ENCODE results near the gene GLG1. TPM values are rescaled to one million over a fixed set of nuclear protein-coding genes. Genes with fewer than 3 reads are reported as not detected.

Gene GLG1
- total RNA-seq, 1 experiment from 2014 or later, result 78.4 TPM

DNA sequence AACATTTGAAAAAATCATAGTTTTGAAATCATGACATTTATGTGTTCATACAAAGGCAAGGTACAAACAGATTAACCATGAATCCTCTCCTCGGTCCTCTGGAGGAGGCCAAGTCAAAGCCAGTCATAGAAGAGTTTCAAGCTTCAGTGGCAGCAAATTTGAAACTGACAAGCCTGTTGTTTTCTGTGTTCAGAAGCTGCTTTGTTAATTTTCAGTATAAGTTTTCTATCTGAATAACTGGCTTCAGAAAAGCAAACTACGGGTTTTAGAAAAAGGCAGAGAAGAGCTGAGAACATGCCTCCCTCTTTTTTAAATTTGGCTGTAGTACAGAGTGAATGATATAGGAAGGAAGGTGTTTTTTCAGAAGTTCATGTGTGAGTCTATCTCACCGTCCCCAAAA, 106.0 kb downstream of the GLG1 start:
- DNase-seq (ENCODE audit: low spot score), result peak; percentile 33
- in situ Hi-C loops (cut with HindIII; ENCODE audit: low sequenced_read_pairs), result no loop called here

DNA sequence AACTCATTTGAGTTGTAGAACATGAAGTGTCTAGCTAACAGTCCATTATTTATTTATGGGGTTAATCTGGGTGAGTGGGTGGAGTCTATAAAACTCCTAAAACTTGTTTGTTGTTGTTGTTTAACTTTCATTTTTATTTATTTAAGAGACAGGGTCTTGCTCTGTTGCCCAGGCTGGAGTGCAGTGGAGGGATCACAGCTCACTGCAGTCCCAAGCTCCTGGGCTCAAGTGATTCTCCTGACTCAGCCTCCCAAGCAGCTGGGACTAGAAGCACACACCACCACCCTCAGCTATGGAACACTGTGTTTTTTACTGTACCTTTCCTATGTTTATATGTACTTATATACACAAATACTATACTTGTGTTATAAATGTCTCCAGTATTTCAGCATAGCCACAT, 107.8 kb downstream of the GLG1 start:
- in situ Hi-C loops (cut with HindIII; ENCODE audit: low sequenced_read_pairs), result no loop called here

DNA sequence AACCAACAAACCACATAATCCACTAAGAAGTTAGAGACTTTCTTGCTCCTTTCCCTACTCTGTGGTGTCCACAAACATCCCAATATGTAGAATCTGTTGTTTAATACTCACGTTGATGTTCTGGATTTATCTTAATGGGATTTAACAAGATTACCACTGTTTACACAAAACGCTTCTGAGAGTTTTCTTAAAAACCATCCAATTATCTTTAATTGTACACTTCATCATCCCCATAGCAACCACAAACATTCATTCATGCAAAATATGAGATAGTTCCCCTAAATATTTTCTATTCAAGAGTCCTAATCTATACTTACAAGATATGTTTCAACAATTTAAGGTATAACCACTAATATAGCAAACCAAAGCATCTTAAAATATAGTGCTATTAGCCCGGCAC, 109.2 kb downstream of the GLG1 start:
- in situ Hi-C loops (cut with HindIII; ENCODE audit: low sequenced_read_pairs), result no loop called here
- DNase-seq (ENCODE audit: low spot score), result no peak

More for the DNA sequence above, 107.8 kb downstream of the GLG1 start:
- DNase-seq (ENCODE audit: low spot score), result no peak

DNA sequence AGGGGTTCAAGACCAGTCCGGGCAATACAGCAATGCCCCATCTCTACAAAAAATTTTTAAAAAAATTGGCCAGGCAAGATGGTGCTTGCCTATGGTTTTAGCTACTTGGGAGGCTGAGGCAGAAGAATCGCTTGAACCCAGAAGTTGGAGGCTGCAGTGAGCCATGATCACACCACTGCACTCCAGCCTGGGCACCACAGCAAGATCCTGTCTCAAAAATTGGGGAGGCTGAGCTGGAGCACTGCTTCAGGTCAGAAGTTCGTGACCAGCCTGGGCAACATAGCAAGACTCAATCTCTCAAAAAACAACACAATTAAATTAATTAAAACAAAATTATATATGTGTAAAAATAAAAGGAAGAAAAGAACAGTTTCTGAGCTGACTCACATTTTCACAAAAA, 110.9 kb downstream of the GLG1 start:
- DNase-seq (ENCODE audit: low spot score), result no peak
- in situ Hi-C loops (cut with HindIII; ENCODE audit: low sequenced_read_pairs), result no loop called here

DNA sequence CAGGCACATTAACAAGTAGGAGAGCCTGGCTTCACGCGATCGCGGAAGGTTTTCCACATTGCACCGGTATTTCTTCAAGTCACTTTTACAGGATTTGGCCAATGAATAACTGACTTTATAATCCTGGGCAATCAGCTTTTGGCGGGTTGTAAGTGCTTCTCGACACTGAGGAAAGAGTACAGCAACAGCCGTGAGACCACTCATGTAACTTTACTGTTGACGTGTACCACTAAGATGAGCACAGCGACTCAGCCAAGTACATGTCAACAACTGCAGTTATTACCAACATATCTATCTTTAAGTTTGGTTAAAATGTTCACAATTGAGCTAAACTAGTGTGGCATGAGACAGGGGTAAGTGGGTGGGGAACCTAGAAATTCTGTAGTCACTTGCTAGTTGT, 113.9 kb downstream of the GLG1 start:
- in situ Hi-C loops (cut with HindIII; ENCODE audit: low sequenced_read_pairs), result no loop called here
- DNase-seq (ENCODE audit: low spot score), result no peak

DNA sequence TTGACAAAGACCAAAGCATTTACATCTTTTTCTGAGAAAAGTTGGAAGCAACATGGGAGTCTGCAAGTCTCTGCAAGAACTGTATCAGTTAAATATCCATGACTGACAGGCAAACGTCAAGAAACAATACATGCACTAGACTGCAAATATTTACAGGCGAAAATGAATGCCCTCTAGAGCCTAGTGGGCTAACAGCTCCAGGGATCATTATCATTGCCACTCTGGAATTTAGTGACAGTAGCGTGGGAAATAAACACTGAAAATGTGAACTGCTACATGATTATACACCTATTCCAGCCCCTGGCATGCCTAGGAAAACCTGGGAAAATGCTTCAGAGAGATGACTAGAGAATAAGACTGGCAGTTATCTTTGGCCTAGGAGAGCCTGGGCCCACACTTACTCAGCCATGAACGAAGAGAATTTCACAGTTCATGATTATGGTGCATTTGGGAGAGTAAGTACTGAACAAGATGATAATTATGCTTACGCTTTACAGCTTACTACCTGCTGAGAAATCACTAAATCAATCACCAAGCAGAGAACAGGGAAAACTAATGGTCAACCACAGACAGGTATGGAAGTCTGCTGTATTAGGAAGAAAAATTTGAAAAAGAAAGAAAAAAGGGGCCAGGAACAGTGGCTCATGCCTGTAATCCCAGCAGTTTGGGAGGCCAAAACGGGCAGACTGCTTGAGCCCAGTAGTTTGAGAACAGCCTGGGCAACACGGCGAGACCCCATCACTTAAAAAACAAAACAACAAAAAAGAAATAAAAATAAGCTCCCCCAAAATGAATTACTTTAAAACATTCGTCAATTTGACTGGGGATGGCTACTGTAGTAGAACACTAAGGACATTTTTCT, 119.0 kb downstream of the GLG1 start:
- DNase-seq (ENCODE audit: low spot score), result no peak

DNA sequence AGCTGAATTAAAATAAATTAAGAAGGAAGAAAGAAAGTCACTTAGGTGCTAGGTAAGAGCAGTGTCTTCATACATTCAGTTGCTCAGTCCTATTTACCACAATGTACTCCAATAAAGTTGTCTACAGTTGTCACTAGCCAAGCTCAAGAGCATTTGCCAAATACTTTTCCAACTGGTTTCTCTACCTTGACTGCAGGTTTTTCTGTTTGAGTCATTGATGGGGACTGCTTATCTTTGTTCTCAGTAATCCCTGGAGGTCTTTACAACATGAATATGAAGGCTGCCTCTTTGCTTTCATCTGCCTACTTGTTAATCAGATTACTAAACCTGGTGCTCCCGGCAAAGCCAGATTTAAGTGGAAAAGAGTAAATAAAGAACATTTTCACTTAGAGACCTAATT, 121.0 kb downstream of the GLG1 start:
- in situ Hi-C loops (cut with HindIII; ENCODE audit: low sequenced_read_pairs), result no loop called here
- no peak for DNase-seq (ENCODE audit: low spot score)

More for the DNA sequence above, 119.0 kb downstream of the GLG1 start:
- in situ Hi-C loops (cut with HindIII; ENCODE audit: low sequenced_read_pairs), result no loop called here

DNA sequence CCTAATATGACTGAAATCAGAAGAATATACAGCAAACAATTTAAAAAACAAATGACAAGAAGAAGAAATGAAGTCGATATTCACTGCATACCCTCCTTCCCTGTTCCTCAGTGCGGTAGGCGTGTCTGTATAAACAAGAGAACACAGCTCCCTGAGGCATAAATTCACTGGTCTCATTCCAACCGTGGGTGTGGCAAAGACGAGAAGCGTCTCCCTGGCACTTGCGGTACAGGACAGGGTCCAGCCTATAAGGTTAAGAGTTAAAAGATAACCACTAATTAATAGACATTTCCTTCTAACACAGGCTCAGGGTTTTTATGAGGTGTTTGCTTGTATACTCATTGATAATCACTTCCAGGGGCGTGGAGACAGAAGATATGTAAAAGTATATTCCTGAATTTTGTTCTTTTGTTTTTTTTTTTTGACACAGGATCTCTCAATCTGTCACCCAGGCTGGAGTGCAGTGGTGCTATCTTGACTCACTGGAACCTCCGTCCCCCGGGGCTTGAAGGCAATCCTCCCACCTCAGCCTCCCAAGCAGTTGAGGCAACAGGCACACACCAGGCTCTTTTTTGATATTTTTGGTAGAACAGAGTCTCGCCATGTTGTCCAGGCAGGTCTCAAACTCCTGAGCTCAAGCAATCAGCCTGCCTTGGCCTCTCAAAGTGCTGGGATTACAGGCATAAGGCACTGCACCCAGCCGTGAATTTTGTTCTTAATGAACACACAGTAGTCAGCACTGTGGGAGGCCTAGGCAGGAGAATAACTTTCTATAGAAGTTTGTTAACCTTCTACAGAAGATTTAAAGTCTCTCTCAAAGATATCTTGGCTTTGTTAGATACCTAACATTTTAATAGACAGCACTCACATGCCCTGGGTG, 126.5 kb downstream of the GLG1 start:
- in situ Hi-C loops (cut with HindIII; ENCODE audit: low sequenced_read_pairs), result no loop called here

DNA sequence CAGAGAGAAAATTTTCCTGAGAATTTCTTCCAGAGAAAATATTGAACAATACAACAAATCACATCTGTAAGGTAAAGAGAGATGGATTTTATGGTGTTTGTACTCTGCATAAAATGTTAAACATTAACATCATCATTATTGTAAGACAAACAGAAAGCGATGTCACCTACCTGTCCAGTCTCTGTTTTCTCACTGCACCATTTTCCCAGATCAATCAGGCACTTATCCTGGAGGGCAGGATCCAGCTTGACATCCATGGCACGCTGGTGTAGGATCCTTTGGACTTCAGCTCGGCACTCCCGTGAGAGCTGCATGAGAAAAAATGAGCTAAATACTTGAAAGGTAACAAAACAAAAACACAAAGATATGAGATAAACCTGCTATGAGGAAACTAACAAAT, 129.7 kb downstream of the GLG1 start:
- in situ Hi-C loops (cut with HindIII; ENCODE audit: low sequenced_read_pairs), result no loop called here
- DNase-seq (ENCODE audit: low spot score), result no peak

More for the DNA sequence above, 126.5 kb downstream of the GLG1 start:
- DNase-seq (ENCODE audit: low spot score), result peak; percentile 16

DNA sequence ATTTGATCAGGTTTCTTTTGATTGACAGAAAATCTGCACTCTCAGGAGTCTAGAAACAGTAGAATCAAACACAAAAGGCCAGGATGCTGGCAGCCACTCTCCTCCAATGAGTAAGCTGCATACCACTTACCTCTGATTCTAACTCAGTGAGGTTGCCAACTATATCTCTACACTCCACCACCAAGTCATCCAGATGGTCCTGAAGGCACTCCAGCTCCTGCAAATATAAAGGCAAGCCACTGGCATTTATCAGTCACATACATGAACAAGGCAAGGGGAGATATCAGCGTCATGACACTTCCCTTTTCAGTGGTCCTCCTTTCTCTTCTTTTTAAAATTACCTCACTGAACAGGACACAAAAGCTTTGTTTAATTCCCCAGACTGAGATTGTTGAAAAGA, 132.5 kb downstream of the GLG1 start:
- in situ Hi-C loops (cut with HindIII; ENCODE audit: low sequenced_read_pairs), result no loop called here
- no peak for DNase-seq (ENCODE audit: low spot score)

DNA sequence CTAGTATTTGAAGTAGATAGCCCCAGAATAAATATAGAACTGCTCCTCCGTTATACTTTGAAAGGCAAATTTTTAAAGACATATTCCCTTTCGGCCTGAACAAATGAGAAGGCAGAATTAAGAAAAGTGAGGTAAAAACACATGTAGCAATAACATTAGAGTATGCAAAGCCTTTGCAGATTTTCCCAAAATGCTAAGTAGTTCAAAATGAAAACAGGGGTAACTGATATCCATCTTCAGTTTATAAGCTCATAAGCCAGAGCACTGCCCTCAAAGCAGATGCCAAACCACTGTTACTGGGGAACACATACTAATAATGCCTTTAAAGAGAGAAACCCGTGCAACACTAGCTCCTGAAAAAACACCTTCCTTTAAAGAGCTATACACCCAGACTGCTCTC, 134.4 kb downstream of the GLG1 start:
- no peak for DNase-seq (ENCODE audit: low spot score)
- in situ Hi-C loops (cut with HindIII; ENCODE audit: low sequenced_read_pairs), result no loop called here

DNA sequence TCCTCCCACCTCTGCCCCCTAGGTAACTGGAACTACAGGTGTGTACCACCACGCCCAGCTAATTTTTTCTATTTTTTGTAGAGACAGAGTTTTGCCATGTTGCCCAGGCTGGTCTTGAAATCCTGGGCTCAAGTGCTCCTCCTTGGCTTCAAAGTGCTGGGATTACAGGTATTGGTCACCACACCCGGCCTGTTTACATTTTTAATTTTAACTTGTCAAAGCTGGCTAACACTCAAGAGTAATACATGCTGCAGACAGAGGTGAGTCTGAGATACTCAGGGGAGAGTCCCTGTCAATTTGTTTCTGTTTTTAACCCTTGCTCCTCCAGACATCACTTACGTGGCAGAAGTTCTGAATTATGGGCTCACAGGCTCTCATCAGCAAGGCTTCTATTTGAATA, 134.9 kb downstream of the GLG1 start:
- no peak for DNase-seq (ENCODE audit: low spot score)
- in situ Hi-C loops (cut with HindIII; ENCODE audit: low sequenced_read_pairs), result no loop called here

DNA sequence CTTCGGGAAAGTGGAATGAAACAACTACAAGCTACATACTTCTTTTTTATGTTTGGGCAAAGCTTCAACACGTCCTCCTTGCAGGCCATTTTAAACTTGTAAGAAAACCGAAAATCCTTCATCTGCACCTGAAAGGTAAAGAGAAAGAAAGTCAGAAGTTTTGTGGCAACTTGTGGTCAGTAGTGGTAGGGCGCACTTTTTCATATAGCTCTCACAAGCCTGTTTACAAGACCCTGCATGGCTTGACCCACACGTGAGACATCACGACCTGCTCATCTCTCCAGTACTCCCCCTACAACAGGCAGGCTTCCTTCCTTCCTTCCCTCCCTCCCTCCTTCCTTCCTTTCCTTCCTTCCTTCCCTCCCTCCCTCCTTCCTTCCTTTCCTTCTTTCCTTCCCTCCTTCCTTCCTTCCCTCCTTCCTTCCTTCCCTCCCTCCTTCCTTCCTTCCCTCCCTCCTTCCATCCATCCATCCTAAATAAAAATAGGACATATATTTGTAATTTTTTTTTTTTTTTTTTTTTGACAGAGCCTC, 136.9 kb downstream of the GLG1 start:
- in situ Hi-C loops (cut with HindIII; ENCODE audit: low sequenced_read_pairs), result no loop called here
- DNase-seq (ENCODE audit: low spot score), result no peak

DNA sequence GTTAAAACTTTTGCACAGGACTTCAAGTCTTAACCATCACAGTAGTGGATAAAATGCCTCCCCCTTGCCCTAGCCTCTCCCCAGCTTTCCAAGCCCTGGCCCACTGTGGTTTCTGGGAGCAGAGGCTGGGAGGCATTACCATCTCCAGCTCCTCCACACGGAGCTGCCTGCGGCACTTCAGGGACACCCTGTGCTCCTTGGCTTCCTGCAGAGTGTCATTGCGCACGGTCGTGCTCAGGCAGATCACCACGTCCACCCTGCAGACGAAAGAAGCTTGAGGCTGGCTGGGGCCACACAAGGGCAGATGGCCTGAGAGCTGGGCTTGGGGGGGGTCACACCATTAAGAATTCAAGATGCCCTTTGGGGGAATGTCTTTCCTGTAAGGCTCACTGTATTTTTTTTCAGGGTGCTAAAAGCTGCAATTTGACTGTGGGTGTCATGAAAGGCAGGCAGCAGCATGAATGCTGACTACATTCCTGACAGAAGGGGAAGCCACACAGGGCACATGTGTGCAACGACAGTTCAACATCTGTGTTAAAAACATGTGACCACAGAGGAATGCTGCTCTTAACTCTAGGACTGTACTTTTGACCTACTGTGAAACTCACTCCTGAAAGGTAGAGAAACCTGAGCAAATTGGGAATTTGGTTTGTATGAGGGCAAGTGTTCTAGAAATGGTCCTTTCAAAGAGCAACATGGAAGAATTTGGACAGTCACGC, 137.9 kb downstream of the GLG1 start:
- no peak for DNase-seq (ENCODE audit: low spot score)
- in situ Hi-C loops (cut with HindIII; ENCODE audit: low sequenced_read_pairs), result no loop called here

DNA sequence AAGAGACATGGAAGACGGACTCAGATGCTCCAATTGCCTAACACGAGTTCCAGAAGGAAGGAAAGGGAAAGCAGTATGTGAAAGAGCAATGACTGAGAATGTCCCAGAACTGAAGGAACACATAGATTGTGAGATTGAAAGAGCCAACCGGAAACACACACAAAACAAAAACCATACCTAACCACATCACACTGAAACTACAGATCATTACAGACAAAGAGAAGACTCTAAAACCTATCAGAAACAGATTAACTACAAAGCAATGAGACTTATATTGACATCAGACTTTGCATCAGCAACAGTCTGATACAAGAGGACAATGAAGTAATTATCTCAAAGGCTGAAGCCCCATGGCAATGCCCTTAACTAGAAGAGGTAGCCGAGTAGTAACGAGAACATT, 140.0 kb downstream of the GLG1 start:
- in situ Hi-C loops (cut with HindIII; ENCODE audit: low sequenced_read_pairs), result no loop called here
- DNase-seq (ENCODE audit: low spot score), result no peak

DNA sequence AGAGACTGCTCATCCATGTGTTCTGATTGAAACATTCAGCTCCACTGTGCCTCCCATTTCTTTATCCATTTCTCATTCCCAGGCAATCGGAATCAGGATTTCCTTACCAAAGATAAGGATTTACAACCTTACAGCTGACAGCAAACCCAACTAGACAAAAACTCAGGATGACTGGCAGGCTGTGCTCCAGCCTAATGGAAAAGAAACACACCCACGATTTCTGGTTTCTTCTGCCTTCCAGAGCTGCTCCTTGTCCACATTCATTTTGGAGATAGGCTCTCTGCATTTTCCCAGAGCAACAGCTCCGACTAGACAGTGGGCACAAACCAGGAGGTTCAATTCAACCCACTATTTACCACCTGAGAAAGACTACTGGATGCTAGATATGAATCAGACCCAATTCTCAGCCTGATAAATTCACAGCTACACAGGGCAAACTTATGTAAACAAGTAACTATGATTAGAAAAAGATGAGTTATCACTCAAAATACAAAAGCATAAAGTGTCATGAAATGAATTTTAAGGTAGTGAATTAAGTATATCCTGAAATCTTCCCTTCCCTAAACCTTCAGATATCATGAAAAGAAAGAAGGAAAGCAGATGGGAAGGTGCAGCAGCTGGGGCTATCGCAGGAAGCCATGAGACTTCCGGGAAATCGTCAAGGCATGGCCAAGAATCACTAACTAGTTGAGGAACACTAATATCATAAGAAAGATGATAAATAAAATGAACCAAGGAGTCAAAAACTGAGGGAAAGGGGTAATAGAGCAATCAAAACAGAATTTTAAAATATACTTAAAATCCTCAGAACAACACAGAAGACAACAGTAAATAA, 140.8 kb downstream of the GLG1 start:
- peak; percentile 14 for DNase-seq (ENCODE audit: low spot score)
- in situ Hi-C loops (cut with HindIII; ENCODE audit: low sequenced_read_pairs), result no loop called here

DNA sequence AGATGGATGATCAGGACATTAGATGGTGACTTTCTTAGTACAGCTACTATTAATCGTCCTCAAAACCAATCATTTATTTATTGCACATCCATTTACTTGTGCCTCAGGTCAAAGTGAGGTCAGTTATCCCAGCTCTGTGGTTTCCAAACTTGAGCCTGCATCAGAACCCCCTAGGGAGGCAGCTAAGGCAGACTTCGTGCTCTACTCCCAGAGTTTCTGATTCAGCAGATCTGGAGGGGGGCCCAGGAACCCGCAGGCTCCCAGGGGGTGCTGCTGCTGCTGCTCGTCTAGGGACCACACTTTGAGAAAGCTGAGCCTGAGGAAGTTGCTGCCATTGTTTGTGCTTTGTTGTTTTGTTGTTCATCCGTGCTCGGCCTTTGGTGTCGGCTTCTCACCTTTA, 141.6 kb downstream of the GLG1 start:
- DNase-seq (ENCODE audit: low spot score), result no peak

DNA sequence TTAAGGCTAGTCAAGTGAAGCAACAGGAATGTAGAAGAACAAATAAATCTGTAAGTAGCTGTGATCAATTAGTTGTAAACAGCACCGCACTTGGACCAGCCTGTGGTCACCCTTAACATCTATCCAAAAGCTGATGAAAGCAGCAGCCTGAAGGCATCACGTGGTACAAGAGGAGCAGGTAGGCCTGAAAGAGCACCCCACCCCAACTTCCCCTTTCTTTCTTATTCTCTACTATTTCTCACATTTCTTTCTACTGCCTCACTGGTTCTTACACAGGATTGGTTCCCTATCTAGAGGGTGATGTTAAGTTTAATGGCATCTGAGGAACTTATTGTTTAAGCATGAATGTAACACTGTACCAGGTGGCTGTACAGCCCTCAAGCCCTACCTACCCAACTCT, 143.0 kb downstream of the GLG1 start:
- DNase-seq (ENCODE audit: low spot score), result no peak
- in situ Hi-C loops (cut with HindIII; ENCODE audit: low sequenced_read_pairs), result no loop called here

More for the DNA sequence above, 141.6 kb downstream of the GLG1 start:
- in situ Hi-C loops (cut with HindIII; ENCODE audit: low sequenced_read_pairs), result no loop called here

DNA sequence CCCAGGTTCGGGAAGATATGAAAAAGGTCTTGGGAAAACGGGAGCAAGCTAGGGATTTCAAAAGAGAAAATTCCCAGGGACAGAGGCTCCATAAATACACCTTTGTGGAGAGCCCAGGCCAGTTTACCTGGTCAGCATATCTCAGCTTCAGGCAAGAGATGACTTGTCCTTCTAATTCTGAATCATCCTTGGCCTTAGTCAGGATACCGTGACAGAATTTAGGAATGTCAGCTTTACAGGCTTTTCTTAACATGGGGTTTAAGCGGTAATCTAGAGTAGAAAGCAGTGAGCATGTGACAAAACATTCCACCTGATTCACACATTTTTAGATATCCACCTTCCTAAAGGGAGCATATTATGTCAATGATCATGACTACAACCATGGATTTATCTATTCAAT, 144.6 kb downstream of the GLG1 start:
- DNase-seq (ENCODE audit: low spot score), result no peak
- in situ Hi-C loops (cut with HindIII; ENCODE audit: low sequenced_read_pairs), result no loop called here

Data from G401 (cell line).